Activated naive CD4-positive, alpha-beta T cell treated with anti-CD3 and anti-CD28 coated beads, Interleukin-2, amount 10 ng/mL, durations not matched to agents 7 days and 5 days (primary cell): ENCODE results near the gene DOCK2.
A peak's percentile ranks its signal among the peaks of the same experiment; 100 is the strongest.

Experiments
- CTCF ChIA-PET: fragments of 350-600 bp; sonication (Branson Sonifier 250); formaldehyde crosslinking; loops from one replicate; lab custom pipeline; 2021; ENCODE audit warnings: antibody characterized with exemption; lab: Charles Lee
- DNase-seq: peaks from one replicate; pipeline ENCODE4 v3.0.0-alpha.2; 2020
- H3K27ac Mint-ChIP-seq: one replicate; pipeline ENCODE4 v1.8.0; 2021; ENCODE audit warnings: mild to moderate bottlenecking, moderate library complexity, mixed read lengths
- H3K27me3 Mint-ChIP-seq: one replicate; pipeline ENCODE4 v1.8.0; 2021; ENCODE audit warnings: mild to moderate bottlenecking, mixed read lengths
- H3K36me3 Mint-ChIP-seq: one replicate; pipeline ENCODE4 v1.8.0; 2021; ENCODE audit warnings: mixed read lengths
- H3K4me1 Mint-ChIP-seq: one replicate; pipeline ENCODE4 v1.8.0; 2021; ENCODE audit warnings: mixed read lengths
- H3K4me3 Mint-ChIP-seq: one replicate; pipeline ENCODE4 v1.8.0; 2021; ENCODE audit warnings: mild to moderate bottlenecking, moderate library complexity, mixed read lengths
- H3K9me3 Mint-ChIP-seq: one replicate; pipeline ENCODE4 v1.8.0; 2021; ENCODE audit warnings: mixed read lengths

The DOCK2 gene

DNA sequence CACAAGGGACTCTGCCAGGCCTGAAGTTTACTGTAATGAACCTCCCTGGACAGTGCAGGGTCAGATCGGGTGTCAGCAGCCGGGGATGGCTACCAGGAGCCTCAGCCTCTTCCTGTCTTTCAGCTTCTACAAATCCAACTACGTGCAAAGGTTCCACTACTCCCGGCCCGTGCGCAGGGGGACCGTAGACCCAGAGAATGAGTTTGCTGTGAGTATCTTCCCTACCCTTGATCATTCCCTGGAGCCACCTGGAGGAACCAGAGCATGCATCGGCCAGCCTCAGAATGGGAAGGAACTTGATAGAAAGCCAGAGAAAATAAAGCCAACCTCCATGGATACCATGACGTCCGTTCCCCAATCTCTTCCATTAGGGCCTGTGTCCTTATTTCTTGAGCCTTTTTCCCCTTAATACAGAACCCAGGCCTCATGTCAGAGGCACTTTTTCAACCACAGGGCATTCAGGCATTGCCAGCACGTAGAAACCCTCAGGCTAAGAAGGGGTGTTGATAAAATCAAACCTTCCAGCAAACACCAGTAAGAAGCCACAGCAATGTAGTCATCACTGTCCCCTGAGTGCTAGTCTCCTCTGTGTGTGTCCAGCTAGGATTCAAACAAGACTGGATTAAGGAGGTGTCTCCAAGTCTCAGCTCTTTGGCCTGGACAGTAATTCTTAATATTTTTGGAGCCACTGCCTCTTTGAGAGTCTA, 419.6 kb downstream of the DOCK2 start:
- H3K27me3 Mint-ChIP-seq: no peaks in the 10 kb centered on the region
- H3K4me3 Mint-ChIP-seq: no peak overlapping the region
- peaks cover 70% of the 10 kb centered on the region for H3K36me3 Mint-ChIP-seq
- DNase-seq: no peak
- no peaks in the 10 kb centered on the region for H3K4me1 Mint-ChIP-seq
- no peak overlapping the region for H3K27ac Mint-ChIP-seq
- CTCF ChIA-PET: interaction anchor here (2.6 kb wide), 1 partner anchor 14 kb away, joined by 13 read pairs; no protein-coding TSS in a partner anchor
- peaks cover 3% of the 10 kb centered on the region for H3K9me3 Mint-ChIP-seq

DNA sequence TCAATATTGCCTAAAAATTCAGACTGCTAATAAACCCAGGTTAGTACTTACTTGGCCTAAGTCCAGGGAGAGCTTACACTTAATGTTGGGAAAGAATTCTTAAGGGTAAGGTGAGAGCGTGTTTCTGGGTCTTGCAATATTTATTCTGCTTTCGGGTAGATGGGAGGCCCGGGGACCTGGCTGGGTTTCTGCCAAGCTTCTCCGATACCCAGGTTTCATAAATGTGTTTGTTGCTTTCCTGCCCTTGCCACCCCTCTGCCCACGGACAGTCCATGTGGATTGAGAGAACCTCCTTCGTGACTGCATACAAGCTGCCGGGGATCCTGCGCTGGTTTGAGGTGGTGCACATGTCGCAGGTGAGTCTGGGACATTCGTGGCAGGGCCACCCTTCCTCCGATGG, 420.2 kb downstream of the DOCK2 start:
- Mint-ChIP-seq H3K27ac (no peak overlapping the region), H3K36me3 (peaks cover 70% of the 10 kb centered on the region), H3K4me1 (no peaks in the 10 kb centered on the region), H3K4me3 (no peak overlapping the region), H3K27me3 (no peaks in the 10 kb centered on the region), H3K9me3 (peaks cover 3% of the 10 kb centered on the region)
- CTCF ChIA-PET: interaction anchor here (2.6 kb wide), 1 partner anchor 13 kb away, joined by 13 read pairs; no protein-coding TSS in a partner anchor
- no peak for DNase-seq

DNA sequence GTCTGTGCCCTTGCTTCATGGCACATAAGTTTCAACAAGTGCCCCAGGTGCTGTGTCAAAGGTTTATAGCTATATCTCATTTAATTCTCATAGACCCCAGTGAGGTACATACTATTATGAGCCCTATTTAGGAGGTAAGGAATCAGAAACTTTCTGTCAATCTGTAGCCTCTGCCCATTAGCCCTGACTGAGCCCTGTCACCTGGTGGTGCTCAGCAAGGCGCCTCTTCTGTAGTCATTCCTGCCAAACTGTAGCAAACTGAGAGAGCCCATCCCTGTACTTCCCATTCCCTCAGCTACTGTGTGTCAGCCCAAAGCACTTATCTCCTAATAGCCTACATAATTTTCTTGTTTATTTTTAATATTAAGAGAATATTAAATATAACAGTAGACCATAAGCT, 422.1 kb downstream of the DOCK2 start:
- H3K9me3 Mint-ChIP-seq: peaks cover 3% of the 10 kb centered on the region
- DNase-seq: no peak
- H3K36me3 Mint-ChIP-seq: peaks cover 57% of the 10 kb centered on the region
- no peaks in the 10 kb centered on the region for H3K27me3 Mint-ChIP-seq
- H3K27ac Mint-ChIP-seq: no peak overlapping the region
- CTCF ChIA-PET: interaction anchor here (2.6 kb wide), 1 partner anchor 12 kb away, joined by 13 read pairs; no protein-coding TSS in a partner anchor
- H3K4me3 Mint-ChIP-seq: no peak overlapping the region
- no peaks in the 10 kb centered on the region for H3K4me1 Mint-ChIP-seq

DNA sequence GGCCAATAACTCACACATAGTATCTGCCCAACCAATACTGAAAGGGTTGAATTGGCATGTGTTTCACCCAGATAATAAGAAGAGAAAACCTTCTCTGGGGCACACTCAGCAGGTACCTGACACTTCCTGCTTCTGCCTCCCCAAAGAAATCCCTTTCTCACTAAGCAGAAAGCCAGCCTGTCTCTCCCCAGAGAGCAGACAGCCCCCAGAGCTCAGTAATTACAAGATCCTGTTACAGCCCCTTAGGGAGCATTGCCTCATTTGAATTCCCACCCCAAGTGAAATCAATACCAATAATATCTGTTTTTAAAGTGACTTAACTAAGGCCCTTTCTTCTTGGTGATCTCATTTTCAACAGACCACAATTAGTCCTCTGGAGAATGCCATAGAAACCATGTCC, 430.1 kb downstream of the DOCK2 start:
- Mint-ChIP-seq H3K4me1 (no peaks in the 10 kb centered on the region), H3K36me3 (peaks cover 59% of the 10 kb centered on the region), H3K27me3 (no peaks in the 10 kb centered on the region), H3K27ac (no peak overlapping the region), H3K9me3 (no peaks in the 10 kb centered on the region), H3K4me3 (no peak overlapping the region)
- CTCF ChIA-PET: no interaction called here
- no peak for DNase-seq

DNA sequence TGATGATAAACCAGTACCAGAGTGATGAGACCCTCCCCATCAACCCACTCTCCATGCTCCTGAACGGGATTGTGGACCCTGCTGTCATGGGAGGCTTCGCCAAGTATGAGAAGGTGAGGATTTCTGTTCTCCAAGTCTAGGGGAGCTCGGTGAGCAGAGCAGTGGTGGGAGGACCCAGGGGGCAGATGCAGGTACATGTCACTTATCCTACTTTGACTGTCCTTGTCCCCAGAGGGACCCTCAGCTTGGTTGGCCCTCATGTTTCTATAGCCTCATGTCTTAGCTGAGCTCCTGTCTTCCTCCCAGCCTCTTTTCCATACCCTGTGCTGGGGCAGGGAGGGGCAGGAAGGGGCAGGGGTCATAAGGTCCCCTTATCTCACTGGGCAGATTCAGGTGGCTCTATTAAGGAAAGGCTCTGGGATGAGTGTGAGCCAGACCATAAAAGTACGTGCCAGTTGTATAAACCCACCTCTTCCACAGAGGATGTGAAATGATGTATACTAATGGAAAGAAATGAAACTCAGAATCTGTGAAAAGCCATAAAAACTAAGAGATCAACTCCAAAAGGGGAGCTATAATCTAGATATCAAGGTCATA, 430.6 kb downstream of the DOCK2 start:
- H3K27ac Mint-ChIP-seq: no peak overlapping the region
- H3K4me1 Mint-ChIP-seq: no peaks in the 10 kb centered on the region
- CTCF ChIA-PET: no interaction called here

DNA sequence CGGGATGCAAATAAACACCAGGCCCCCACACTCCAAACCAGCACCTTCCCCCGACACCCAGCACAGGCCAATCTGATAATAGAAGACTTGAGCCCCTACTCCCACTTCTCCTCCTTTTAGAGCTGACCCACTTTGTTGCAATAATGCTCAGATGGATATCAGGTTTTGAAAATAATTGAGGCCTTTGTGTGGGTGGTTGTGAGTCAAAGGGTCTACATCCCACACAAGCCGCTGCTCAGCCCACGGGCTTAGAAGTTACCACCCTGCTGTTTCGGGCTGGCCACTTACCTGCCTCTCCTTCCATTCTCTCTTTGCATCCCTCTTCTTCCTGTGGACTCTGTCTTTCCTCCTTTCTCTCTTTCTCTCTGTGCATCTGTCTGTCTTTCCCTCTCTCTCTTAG, 432.4 kb downstream of the DOCK2 start:
- no peak overlapping the region for H3K4me3 Mint-ChIP-seq
- no peak for DNase-seq
- no peaks in the 10 kb centered on the region for H3K4me1 Mint-ChIP-seq
- H3K9me3 Mint-ChIP-seq: no peaks in the 10 kb centered on the region
- peaks cover 56% of the 10 kb centered on the region for H3K36me3 Mint-ChIP-seq
- CTCF ChIA-PET: interaction anchor here (1.2 to 2.4 kb wide), 2 partner anchors 12 to 19 kb away, joined by 3 to 13 read pairs; no protein-coding TSS in a partner anchor
- H3K27ac Mint-ChIP-seq: no peak overlapping the region
- no peaks in the 10 kb centered on the region for H3K27me3 Mint-ChIP-seq

More for the DNA sequence above, 430.6 kb downstream of the DOCK2 start:
- Mint-ChIP-seq H3K27me3 (no peaks in the 10 kb centered on the region), H3K36me3 (peaks cover 59% of the 10 kb centered on the region), H3K9me3 (no peaks in the 10 kb centered on the region), H3K4me3 (no peak overlapping the region)
- no peak for DNase-seq

DNA sequence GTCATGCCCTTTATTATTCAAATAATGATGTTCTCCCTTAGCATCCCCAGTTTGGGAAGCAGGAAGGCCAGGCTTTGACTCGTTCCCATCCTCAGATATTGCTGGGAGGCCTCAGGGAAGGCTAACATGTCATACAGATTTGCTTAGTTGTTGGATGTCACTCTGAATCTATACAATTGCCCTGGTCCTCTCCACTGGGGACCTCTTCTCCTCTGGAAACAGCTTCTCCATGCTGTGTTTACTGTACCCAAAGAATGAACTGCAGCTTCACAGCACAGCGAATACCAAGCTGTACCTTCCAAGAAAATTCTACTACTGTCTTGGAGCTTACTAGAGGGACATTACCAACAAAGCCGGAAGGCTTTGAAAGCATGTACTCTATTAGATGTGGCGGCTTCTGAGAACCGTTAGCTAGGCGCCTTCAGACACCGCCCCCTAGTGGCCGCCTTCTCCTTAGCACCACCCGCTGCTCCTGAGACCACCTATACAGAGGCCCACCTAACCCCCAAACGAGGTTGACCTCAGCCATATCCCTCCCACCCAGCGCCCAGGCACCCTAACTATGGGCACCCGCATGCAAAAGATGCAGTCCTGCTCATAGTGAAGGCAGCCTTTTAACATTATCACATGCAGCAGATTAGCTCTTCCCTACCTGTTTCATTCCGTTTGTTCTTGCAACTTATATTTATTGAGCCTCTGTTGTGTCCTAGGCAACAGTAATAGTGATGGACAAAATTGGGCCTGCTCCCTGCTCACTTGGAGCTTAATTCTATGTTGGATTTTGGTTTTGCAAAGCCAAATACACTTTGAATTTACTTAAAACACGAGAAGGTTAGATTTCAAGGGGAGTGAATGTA, 433.7 kb downstream of the DOCK2 start:
- peaks cover 63% of the 10 kb centered on the region for H3K36me3 Mint-ChIP-seq
- H3K27me3 Mint-ChIP-seq: no peaks in the 10 kb centered on the region

DNA sequence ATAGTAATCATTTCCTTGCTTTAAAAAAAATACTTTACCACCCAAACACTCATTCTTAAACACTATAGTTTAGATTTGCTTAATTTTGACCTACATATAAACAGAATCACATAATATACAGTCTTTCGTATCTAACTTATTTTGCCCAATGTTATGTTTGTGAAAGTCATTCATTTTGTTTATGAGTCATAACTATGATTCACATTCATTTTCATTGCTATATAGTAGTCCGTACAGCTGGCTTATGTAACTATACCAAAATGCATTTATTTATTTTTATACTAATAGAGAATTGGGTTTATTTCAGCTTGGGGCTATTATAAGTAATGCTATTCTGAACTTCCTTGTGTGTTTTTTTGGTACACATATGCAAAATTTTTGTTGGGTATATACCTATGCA, 434.7 kb downstream of the DOCK2 start:
- no peak for DNase-seq
- no peaks in the 10 kb centered on the region for H3K4me1 Mint-ChIP-seq
- H3K27me3 Mint-ChIP-seq: no peaks in the 10 kb centered on the region
- H3K4me3 Mint-ChIP-seq: no peak overlapping the region
- no peak overlapping the region for H3K27ac Mint-ChIP-seq
- H3K36me3 Mint-ChIP-seq: peaks cover 70% of the 10 kb centered on the region
- H3K9me3 Mint-ChIP-seq: no peaks in the 10 kb centered on the region
- CTCF ChIA-PET: interaction anchor here (1.2 to 2.4 kb wide), 3 partner anchors 8 to 14 kb away, joined by 3 to 13 read pairs (median 4); no protein-coding TSS in a partner anchor

More for the DNA sequence above, 433.7 kb downstream of the DOCK2 start:
- no peaks in the 10 kb centered on the region for H3K9me3 Mint-ChIP-seq
- CTCF ChIA-PET: interaction anchor here (0.8 to 2.4 kb wide), 11 partner anchors 7 to 1006 kb away, joined by 3 to 13 read pairs (median 3); no protein-coding TSS in a partner anchor
- DNase-seq: peak; percentile 32
- H3K4me3 Mint-ChIP-seq: no peak overlapping the region
- no peaks in the 10 kb centered on the region for H3K4me1 Mint-ChIP-seq
- H3K27ac Mint-ChIP-seq: no peak overlapping the region

DNA sequence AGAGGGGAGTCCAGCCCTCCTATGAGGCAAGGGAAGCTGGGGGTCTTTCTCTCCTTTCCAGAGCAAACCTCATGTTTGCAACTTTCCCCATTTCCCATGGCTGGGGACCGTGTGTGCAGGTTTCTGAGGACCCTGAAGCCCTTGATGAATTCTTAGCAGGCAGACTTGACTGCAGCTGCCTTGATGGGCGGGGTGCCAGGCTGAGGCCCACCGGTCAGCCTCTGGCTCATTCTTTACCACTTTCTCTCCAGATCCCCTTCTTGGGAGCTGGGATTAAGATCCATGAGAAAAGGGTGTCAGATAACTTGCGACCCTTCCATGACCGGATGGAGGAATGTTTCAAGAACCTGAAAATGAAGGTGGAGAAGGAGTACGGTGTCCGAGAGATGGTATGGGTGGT, 438.6 kb downstream of the DOCK2 start:
- DNase-seq: no peak
- H3K9me3 Mint-ChIP-seq: no peaks in the 10 kb centered on the region
- CTCF ChIA-PET: interaction anchor here (1.2 kb wide), 1 partner anchor 108 kb away, joined by 3 read pairs; no protein-coding TSS in a partner anchor
- H3K36me3 Mint-ChIP-seq: peaks cover 74% of the 10 kb centered on the region
- no peak overlapping the region for H3K4me3 Mint-ChIP-seq
- H3K27me3 Mint-ChIP-seq: no peaks in the 10 kb centered on the region
- H3K4me1 Mint-ChIP-seq: no peaks in the 10 kb centered on the region
- H3K27ac Mint-ChIP-seq: no peak overlapping the region

DNA sequence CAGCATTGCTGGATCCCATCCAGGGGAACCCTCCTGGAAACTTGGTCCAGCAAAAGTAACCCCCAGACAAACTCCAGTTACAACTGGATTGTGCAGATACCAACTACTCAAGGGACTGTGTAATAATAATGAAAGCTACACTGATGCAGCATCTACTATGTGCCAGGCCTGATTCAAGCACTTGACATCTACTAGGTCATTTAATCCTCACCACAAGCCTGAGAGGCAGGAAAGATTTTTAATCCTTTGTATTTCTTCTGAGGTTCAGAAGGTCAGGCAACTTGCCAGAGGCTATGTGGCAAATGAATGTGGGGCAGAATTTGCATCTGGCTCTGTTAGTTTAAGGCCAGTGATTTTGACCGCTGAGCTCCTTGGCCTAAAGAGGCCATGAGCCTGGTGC, 439.1 kb downstream of the DOCK2 start:
- peaks cover 71% of the 10 kb centered on the region for H3K36me3 Mint-ChIP-seq
- CTCF ChIA-PET: interaction anchor here (1.2 kb wide), 1 partner anchor 108 kb away, joined by 3 read pairs; no protein-coding TSS in a partner anchor
- H3K27ac Mint-ChIP-seq: no peak overlapping the region
- H3K4me1 Mint-ChIP-seq: no peaks in the 10 kb centered on the region
- DNase-seq: no peak
- no peaks in the 10 kb centered on the region for H3K27me3 Mint-ChIP-seq
- no peaks in the 10 kb centered on the region for H3K9me3 Mint-ChIP-seq
- H3K4me3 Mint-ChIP-seq: no peak overlapping the region

DNA sequence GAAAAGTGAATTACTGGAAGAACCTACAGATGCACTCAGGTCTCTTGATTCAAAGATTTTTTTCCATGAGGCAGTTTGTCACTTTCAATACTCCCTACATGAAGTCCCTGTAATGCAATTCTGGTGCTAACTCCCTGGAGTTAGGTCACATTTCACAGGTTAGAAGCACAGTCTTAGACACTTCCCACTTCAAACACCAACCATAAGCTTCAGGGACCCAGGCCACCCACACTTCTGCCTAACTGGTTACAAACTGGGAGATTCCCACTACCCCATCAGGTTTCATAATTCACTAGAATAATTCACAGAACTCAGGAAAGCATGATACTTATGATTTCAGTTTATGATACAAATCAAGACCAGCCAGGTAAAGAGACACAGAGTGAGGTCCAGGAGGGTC, 439.7 kb downstream of the DOCK2 start:
- H3K9me3 Mint-ChIP-seq: no peaks in the 10 kb centered on the region
- CTCF ChIA-PET: no interaction called here
- H3K4me1 Mint-ChIP-seq: no peaks in the 10 kb centered on the region
- H3K4me3 Mint-ChIP-seq: no peak overlapping the region
- H3K27me3 Mint-ChIP-seq: no peaks in the 10 kb centered on the region
- no peak overlapping the region for H3K27ac Mint-ChIP-seq
- no peak for DNase-seq
- peaks cover 68% of the 10 kb centered on the region for H3K36me3 Mint-ChIP-seq

DNA sequence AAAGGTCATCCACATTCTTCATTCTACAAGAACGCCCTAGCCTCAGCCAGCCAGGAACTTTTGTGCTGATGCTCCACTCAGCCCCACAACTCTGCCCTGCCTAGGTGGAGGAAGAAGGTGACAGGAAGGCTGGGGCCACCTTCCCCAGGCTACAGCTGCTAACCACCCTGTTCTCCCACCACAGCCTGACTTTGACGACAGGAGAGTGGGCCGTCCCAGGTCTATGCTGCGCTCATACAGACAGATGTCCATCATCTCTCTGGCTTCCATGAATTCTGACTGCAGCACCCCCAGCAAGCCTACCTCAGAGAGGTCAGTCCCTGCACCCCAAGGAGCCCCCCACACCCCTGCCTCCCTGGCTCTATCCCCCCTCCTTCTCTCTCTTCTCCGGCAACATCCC, 440.5 kb downstream of the DOCK2 start:
- Mint-ChIP-seq H3K4me1 (no peaks in the 10 kb centered on the region), H3K4me3 (no peak overlapping the region), H3K9me3 (no peaks in the 10 kb centered on the region), H3K27me3 (no peaks in the 10 kb centered on the region), H3K36me3 (peaks cover 76% of the 10 kb centered on the region), H3K27ac (no peak overlapping the region)
- no peak for DNase-seq
- CTCF ChIA-PET: no interaction called here

DNA sequence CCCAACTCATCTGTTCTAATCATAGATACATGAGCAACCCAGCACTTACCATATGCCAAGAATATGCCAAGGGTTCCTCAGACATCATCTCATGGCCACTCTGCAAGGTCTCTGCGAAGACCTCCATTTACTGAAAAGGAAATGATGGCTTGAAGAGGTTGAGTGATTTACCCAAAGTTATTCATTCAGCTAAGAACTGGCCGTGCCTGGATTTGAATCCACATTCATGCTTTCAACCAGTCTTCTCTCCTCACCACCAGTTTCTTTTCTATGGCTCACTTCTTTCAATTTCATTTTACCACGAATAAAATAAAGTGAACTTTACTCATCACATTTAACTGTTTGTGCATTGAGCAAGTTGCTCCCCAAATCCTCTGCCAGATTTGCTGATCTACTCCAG, 441.4 kb downstream of the DOCK2 start:
- Mint-ChIP-seq H3K36me3 (peaks cover 78% of the 10 kb centered on the region), H3K4me1 (no peaks in the 10 kb centered on the region), H3K27ac (no peak overlapping the region), H3K9me3 (no peaks in the 10 kb centered on the region), H3K27me3 (no peaks in the 10 kb centered on the region), H3K4me3 (no peak overlapping the region)
- CTCF ChIA-PET: no interaction called here
- DNase-seq: no peak

DNA sequence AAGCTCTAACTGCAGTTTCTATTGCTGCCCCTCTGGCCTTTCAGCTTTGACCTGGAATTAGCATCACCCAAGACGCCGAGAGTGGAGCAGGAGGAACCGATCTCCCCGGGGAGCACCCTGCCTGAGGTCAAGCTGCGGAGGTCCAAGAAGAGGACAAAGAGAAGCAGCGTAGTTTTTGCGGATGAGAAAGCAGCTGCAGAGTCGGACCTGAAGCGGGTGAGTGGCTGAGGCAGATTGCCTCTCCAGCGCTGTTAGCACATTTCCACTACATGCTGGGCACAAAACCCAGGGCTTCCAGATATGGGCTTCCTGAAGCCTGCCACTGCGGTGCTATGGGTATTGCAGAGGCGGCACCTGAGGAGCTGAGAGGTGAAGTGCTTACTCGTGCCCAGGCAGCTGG, 441.9 kb downstream of the DOCK2 start:
- no peaks in the 10 kb centered on the region for H3K27me3 Mint-ChIP-seq
- CTCF ChIA-PET: no interaction called here
- H3K36me3 Mint-ChIP-seq: peaks cover 82% of the 10 kb centered on the region
- no peak for DNase-seq
- H3K4me3 Mint-ChIP-seq: no peak overlapping the region
- no peak overlapping the region for H3K27ac Mint-ChIP-seq
- no peaks in the 10 kb centered on the region for H3K4me1 Mint-ChIP-seq
- no peaks in the 10 kb centered on the region for H3K9me3 Mint-ChIP-seq
